ENCODE measurements around the gene PFKFB3.

GRCh38 chr10:6186894-6187256, 15.9 kb upstream of the PFKFB3 start:
- TF ChIP-seq CTCF (IDR thresholded peaks at IDR 0.05; ENCODE audit: insufficient read depth, low read depth, low read length) (no peak), EZH2 (IDR thresholded peaks at IDR 0.05; ENCODE audit: insufficient read depth, low read length) (no peak)

Data from astrocyte (in vitro differentiated cells and primary cell).